Neuronal stem cell (in vitro differentiated cells): ENCODE data around the gene SRXN1.

Source experiments
- DNase-seq: peaks from one replicate; pipeline ENCODE4 v3.0.0-alpha.2; 2013; ENCODE audit warnings: low spot score
- H2AFZ ChIP-seq: one replicate; pipeline ENCODE4 v1.6.1; 2013; ENCODE audit warnings: mild to moderate bottlenecking, low read length, inconsistent platforms
- H2AK5ac ChIP-seq: 2 replicates; pipeline ENCODE4 v1.6.1; 2013; ENCODE audit warnings: low read depth, mild to moderate bottlenecking, inconsistent platforms, low read length, moderate library complexity, mixed read lengths
- H2BK120ac ChIP-seq: 2 replicates; pipeline ENCODE4 v1.6.1; 2013; ENCODE audit warnings: low read depth, mild to moderate bottlenecking, inconsistent platforms, low read length, moderate library complexity, mixed read lengths
- H2BK12ac ChIP-seq: one replicate; pipeline ENCODE4 v1.6.1; 2013; ENCODE audit warnings: low read length, inconsistent platforms
- H2BK15ac ChIP-seq: 2 replicates; pipeline ENCODE4 v1.6.1; 2013; ENCODE audit warnings: mild to moderate bottlenecking, low read length, inconsistent platforms, mixed read lengths
- H2BK5ac ChIP-seq: one replicate; pipeline ENCODE4 v1.6.1; 2013; ENCODE audit warnings: inconsistent platforms, mild to moderate bottlenecking, low read length, moderate library complexity
- H3K14ac ChIP-seq: one replicate; pipeline ENCODE4 v1.6.1; 2013; ENCODE audit warnings: low read length, inconsistent platforms
- H3K18ac ChIP-seq: 2 replicates; pipeline ENCODE4 v1.6.1; 2013; ENCODE audit warnings: low read length, inconsistent platforms
- H3K23ac ChIP-seq: 2 replicates; pipeline ENCODE4 v1.6.1; 2013; ENCODE audit warnings: low read depth, mild to moderate bottlenecking, mixed read lengths, low read length, inconsistent platforms; ENCODE audit not compliant: poor library complexity
- H3K27ac ChIP-seq: replicated peaks from 3 replicates; pipeline ENCODE4 v1.5.1; 2013; ENCODE audit warnings: low read length, inconsistent platforms
- H3K27me3 ChIP-seq, 3 experiments: 2 replicates each; pipeline ENCODE4 v1.6.1; 2013; ENCODE audit warnings: low read length in 3 of 3, mild to moderate bottlenecking in 2 of 3, inconsistent platforms in 1 of 3, low read depth in 1 of 3, mixed read lengths in 1 of 3, moderate library complexity in 1 of 3; ENCODE audit not compliant: control insufficient read depth in 3 of 3, insufficient read depth in 3 of 3
- H3K36me3 ChIP-seq, 2 donors: replicated peaks in 1 of 2; 2 replicates each; pipeline ENCODE4 v1.6.1; 2013; ENCODE audit warnings: low read length in 2 of 2; ENCODE audit not compliant: control insufficient read depth in 2 of 2, insufficient read depth in 2 of 2
- H3K4ac ChIP-seq: 2 replicates; pipeline ENCODE4 v1.6.1; 2013; ENCODE audit warnings: inconsistent platforms, mild to moderate bottlenecking, low read length, moderate library complexity
- H3K4me1 ChIP-seq, 2 donors: 1 replicate in 1 of 2; 2 replicates in 1 of 2; pipeline ENCODE4 v1.6.1; 2013; ENCODE audit warnings: low read length in 2 of 2, low read depth in 1 of 2; ENCODE audit not compliant: control insufficient read depth in 2 of 2, insufficient read depth in 1 of 2
- H3K4me2 ChIP-seq: one replicate; pipeline ENCODE4 v1.6.1; 2013; ENCODE audit warnings: mild to moderate bottlenecking, low read length, inconsistent platforms; ENCODE audit not compliant: insufficient read depth, poor library complexity, severe bottlenecking
- H3K4me3 ChIP-seq, 2 donors: 2 replicates each; pipeline ENCODE4 v1.5.1; 2013; ENCODE audit warnings: low read length in 2 of 2, mild to moderate bottlenecking in 2 of 2, inconsistent platforms in 1 of 2, moderate library complexity in 1 of 2
- H3K79me1 ChIP-seq: one replicate; pipeline ENCODE4 v1.6.1; 2013; ENCODE audit warnings: low read depth, mild to moderate bottlenecking, inconsistent platforms, low read length, moderate library complexity
- H3K9ac ChIP-seq: one replicate; pipeline ENCODE4 v1.6.1; 2013; ENCODE audit warnings: mild to moderate bottlenecking, low read depth, low read length, inconsistent platforms; ENCODE audit not compliant: poor library complexity
- H3K9me3 ChIP-seq, 2 donors: replicated peaks in 1 of 2; 2 replicates each; pipeline versions ENCODE3 to v1.6.1; 2013; ENCODE audit warnings: low read length in 2 of 2, mild to moderate bottlenecking in 2 of 2, inconsistent platforms in 1 of 2, low read depth in 1 of 2, mixed read lengths in 1 of 2, moderate library complexity in 1 of 2; ENCODE audit not compliant: control insufficient read depth in 2 of 2, insufficient read depth in 1 of 2
- H4K8ac ChIP-seq: one replicate; pipeline ENCODE4 v1.6.1; 2013; ENCODE audit warnings: low read depth, mild to moderate bottlenecking, inconsistent platforms, low read length, moderate library complexity
- H4K91ac ChIP-seq: one replicate; pipeline ENCODE4 v1.6.1; 2013; ENCODE audit warnings: low read length, low read depth, mild to moderate bottlenecking, inconsistent platforms; ENCODE audit not compliant: poor library complexity
- WGBS, 2 donors: extraction: QIAGEN DNeasy Blood & Tissue Kit; methylation state at CpG; one replicate each; pipeline ENCODE4 v1.1.7; 2013; ENCODE audit warnings: missing lambda C conversion rate in 2 of 2, mixed read lengths in 1 of 2; ENCODE audit not compliant: insufficient read length in 2 of 2, insufficient replicate concordance in 1 of 2; ENCODE audit errors: extremely low coverage in 2 of 2; 5-methylcytosine and 5-hydroxymethylcytosine counted together

SRXN1 gene

GRCh38 chr20:664151-664550 is 11.2 kb upstream of the SRXN1 start:
- peaks cover 0 to 58% (median 44%) of the 10 kb centered on the region in 3 experiments for H3K27me3 ChIP-seq

GRCh38 chr20:663315-664090 is 10.5 kb upstream of the SRXN1 start:
- WGBS, 2 donors = no CpG with 5 or more reads among the region's 84 CpGs
- no peak overlapping the region for H2AFZ ChIP-seq
- no peak for DNase-seq
- H2BK5ac ChIP-seq = no peak overlapping the region
- H3K27ac ChIP-seq = no peak overlapping the region
- peak overlapping the region; percentile 77 for H2BK12ac ChIP-seq
- H3K79me1 ChIP-seq = no peaks in the 10 kb centered on the region
- H2BK15ac ChIP-seq = peak overlapping the region; percentile 3
- peaks cover 10 to 16% of the 10 kb centered on the region in 2 donors for H3K4me1 ChIP-seq
- no peak overlapping the region for H4K91ac ChIP-seq
- H2AK5ac ChIP-seq = peak overlapping the region; percentile 23
- no peak overlapping the region for H3K14ac ChIP-seq
- H3K9me3 ChIP-seq = no peaks in the 10 kb centered on the region
- no peak overlapping the region for H3K23ac ChIP-seq
- H3K18ac ChIP-seq = peak overlapping the region; percentile 29
- peaks cover 0 to 64% (median 44%) of the 10 kb centered on the region in 3 experiments for H3K27me3 ChIP-seq
- no peak overlapping the region for H3K9ac ChIP-seq
- no peak overlapping the region for H3K4me3 ChIP-seq
- no peak overlapping the region for H3K4ac ChIP-seq
- H3K4me2 ChIP-seq = no peak overlapping the region
- no peak overlapping the region for H4K8ac ChIP-seq
- H2BK120ac ChIP-seq = no peak overlapping the region
- H3K36me3 ChIP-seq = no peaks in the 10 kb centered on the region

More at GRCh38 chr20:664151-664550, 11.2 kb upstream of the SRXN1 start:
- Histone ChIP-seq H3K79me1 (no peaks in the 10 kb centered on the region), H3K27ac (no peak overlapping the region), H3K9ac (no peak overlapping the region), H3K4me3 (no peak overlapping the region), H3K4me1 (peaks cover 10 to 14% of the 10 kb centered on the region in 2 donors), H3K23ac (no peak overlapping the region), H2BK5ac (no peak overlapping the region), H2AFZ (no peak overlapping the region), H3K4me2 (no peak overlapping the region), H2AK5ac (peak overlapping the region; percentile 4), H4K91ac (no peak overlapping the region), H3K9me3 (no peaks in the 10 kb centered on the region), H3K14ac (peak overlapping the region; percentile 66), H2BK120ac (no peak overlapping the region), H3K36me3 (no peaks in the 10 kb centered on the region), H4K8ac (no peak overlapping the region), H3K18ac (peak overlapping the region; percentile 61), H2BK12ac (no peak overlapping the region), H3K4ac (no peak overlapping the region), H2BK15ac (no peak overlapping the region)
- no peak for DNase-seq
- WGBS, 2 donors = no CpG with 5 or more reads among the region's 60 CpGs

- peak overlapping the region; percentile 62 for H2BK5ac ChIP-seq
- no peak overlapping the region for H3K14ac ChIP-seq
- H3K4ac ChIP-seq = no peak overlapping the region
- no peak overlapping the region for H3K4me3 ChIP-seq
- H3K4me2 ChIP-seq = no peak overlapping the region
- H3K23ac ChIP-seq = no peak overlapping the region
- H3K9ac ChIP-seq = no peak overlapping the region
- H3K4me1 ChIP-seq = peaks cover 10 to 17% of the 10 kb centered on the region in 2 donors
- H3K27ac ChIP-seq = no peak overlapping the region
- peak overlapping the region; percentile 23 for H2AK5ac ChIP-seq
- H3K18ac ChIP-seq = peak overlapping the region; percentile 86
- H2AFZ ChIP-seq = peak overlapping the region; percentile 79
- H4K91ac ChIP-seq = no peak overlapping the region
- H2BK15ac ChIP-seq = peak overlapping the region; percentile 65
- no peak overlapping the region for H2BK120ac ChIP-seq
- no peaks in the 10 kb centered on the region for H3K36me3 ChIP-seq
- peaks cover 0 to 72% (median 44%) of the 10 kb centered on the region in 3 experiments for H3K27me3 ChIP-seq
- H2BK12ac ChIP-seq = no peak overlapping the region
- H3K9me3 ChIP-seq = no peaks in the 10 kb centered on the region
- no CpG with 5 or more reads among the region's 16 CpGs for WGBS, 2 donors
- no peak for DNase-seq
- no peaks in the 10 kb centered on the region for H3K79me1 ChIP-seq
- no peak overlapping the region for H4K8ac ChIP-seq
Measured at GRCh38 chr20:662277-663192, 9.5 kb upstream of the SRXN1 start.
